ENCODE results near the gene ZNF79.
"Not testable (repeated sequence)": the region's sequence is repeated elsewhere in the genome, so short reads cannot be mapped to it uniquely, and the experiment has no call there.

Gene ZNF79

GRCh38 chr9:127458921-127459320 lies 34.7 kb downstream of the ZNF79 start:
- no peak for DNase-seq

DNA sequence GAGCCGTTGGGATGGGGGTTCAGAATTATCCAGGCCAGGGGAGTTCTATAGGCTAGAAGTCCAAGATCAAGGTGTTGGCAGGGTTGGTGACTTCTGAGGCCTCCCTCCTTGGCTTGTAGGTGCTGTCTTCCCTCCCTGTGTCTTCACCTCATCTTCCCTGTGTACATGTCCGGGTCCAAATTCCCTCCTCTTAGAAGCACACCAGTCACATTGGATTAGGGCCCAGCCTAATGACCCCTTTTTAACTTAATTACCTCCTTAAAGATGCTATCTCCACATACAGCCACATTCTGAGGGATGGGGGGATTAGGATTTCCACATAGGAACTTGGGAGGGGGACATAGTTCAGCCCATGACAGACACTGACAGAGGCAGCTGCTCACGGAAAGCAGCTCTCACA lies 39.2 kb downstream of the ZNF79 start:
- DNase-seq, result no peak

GRCh38 chr9:127463911-127464310 lies 39.7 kb downstream of the ZNF79 start:
- DNase-seq, result no peak

DNA sequence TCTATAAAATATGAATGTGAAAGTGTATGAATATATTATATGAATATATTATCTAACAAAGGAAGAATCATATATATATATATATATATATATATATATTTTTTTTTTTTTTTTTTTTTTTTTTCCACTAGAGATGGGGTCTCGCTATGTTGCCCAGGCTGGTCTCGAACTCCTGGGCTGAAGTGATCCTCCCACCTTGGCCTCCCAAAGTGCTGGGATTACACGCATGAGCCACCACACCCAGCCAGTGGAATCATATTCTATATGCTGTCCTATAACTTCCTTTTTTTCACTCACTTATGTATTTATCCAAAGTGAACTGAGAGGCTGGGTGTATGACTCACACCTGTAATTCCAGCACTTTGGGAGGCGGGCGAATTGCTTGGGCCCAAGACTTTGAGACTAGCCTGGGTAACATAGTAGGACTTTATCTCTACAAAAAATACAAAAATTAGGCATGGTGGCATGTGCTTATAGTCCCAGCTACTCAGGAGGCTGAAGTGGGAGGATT lies 42.3 kb downstream of the ZNF79 start:
- not testable (repeated sequence) for DNase-seq

- no peak for DNase-seq
These were observed 43.4 kb downstream of the ZNF79 start for GRCh38 chr9:127467621-127468020.

- no peak for DNase-seq
These were observed 46.5 kb downstream of the ZNF79 start for GRCh38 chr9:127470662-127471061.

- no peak for DNase-seq
These were observed 49.3 kb downstream of the ZNF79 start for GRCh38 chr9:127473501-127473900.

DNA sequence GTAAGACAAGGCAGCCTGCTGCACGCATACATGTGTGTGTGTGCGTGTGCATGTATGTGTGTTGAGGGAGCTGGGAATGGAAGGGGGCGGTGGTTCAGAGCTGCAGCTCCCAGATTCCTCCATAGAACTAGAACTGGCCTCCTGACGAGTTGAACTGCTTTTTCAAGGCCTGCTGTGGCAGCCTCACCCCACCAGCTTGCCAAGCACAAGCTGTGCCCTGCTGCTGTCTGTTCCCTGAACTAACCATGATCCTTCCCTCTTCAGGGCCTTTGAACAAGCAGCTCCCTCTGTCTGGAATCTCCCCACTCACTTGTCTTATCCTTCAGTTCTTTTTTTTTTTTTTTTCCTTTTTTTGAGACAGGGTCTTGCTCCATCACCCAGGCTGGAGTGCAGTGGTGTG lies 49.8 kb downstream of the ZNF79 start:
- no peak for DNase-seq

- no peak for DNase-seq
These were observed 50.4 kb downstream of the ZNF79 start for GRCh38 chr9:127474592-127474991.

DNA sequence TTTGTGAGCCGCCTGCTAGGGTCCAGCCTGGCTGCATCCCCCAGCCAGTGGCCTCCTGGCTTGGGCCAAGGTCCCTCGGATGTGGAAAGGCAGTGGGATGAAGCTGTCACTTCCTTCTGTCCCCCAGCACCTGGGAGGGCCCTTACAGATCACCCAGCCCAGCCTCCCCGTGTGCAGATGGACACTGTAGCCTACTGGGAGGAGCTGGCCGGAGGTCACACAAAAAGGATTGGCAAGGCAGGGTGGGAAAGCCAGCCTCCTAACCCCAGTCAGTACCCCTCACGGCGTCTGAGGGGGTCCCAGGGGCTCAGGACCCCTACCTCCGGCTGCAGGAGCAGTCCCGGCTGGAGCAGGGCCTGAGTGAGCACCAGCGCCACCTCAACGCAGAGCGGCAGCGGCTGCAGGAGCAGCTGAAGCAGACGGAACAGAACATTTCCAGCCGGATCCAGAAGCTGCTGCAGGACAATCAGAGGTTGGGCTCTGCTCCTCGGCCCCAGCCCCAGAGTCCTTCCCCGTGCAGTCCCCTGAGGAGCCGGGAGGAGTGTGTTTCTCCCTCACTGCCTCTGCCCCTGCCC lies 55.4 kb downstream of the ZNF79 start:
- no peak for DNase-seq

DNA sequence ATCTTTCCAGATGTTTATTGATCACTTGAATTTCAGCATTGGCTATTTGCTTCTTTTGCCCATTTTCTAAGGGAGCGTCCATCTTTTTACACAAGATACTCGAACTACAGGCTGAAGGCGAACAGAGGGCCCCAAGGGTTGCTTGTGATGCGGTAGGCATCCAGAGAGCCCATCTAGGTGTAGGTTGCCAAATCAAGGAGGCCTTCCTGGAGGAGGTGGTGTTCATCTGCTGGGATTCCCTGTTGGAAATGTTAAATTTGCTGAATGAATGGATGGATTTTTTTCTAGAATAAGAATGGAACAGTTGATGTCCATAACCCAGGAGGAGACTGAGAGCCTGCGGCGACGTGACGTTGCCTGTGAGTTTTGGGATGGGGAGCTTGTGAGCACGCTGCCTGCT lies 58.5 kb downstream of the ZNF79 start:
- no peak for DNase-seq

GRCh38 chr9:127485995-127486394 lies 61.8 kb downstream of the ZNF79 start:
- DNase-seq, result no peak

DNA sequence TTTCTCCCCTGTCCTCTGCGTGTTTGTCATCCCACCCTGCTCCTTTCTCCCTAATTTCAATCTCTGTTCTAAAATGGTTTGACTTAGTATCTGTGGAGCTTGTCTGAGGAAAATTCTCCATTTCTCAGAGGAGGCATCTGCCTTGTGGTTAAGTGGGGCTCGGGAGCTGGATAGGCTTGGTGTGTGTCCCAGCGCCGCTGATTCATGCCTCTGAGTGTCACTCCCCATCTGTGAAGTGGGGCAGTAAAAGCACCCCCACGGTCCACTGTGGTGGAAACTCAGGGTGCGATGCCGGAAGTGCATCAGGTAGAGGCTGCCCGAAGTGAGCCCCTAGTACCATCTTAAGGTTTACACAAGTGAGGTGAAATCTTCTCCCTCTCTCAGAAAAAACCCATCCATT lies 64.8 kb downstream of the ZNF79 start:
- DNase-seq, result no peak

- no peak for DNase-seq
These were observed 65.4 kb downstream of the ZNF79 start for GRCh38 chr9:127489471-127490115.

DNA sequence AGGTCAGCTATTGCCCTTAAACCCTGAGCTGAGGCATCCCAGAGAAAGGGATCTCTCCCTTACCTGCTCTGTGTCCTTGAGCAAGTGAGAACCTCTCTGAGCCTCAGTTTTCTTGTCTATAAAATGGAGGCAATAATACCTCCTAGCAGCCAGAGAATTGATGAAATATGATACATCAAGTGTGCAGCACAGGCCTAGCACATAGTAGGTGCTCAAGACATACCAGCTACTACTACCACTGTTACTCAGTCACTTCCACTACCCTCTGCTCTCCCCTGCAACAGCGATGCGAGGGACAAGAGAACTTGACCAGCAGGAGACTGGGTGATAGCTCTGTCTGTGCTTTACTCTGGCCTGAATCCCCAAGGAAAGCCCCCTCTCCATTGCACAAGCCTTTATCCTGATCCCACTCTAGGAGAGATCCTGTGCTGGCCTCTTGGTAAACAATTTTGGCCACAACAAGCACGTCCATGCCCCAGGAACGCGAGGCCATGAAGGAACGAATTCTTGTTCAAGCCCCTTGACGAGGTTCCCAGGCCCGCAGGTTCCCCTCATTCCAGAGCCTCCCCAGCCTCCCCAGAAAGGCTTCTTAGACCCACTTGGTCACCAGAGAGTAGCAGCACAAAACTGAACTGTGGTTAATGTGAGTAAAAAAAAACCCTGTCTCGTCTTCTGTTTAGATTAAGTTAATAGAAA lies 66.5 kb downstream of the ZNF79 start:
- DNase-seq, result no peak

DNA sequence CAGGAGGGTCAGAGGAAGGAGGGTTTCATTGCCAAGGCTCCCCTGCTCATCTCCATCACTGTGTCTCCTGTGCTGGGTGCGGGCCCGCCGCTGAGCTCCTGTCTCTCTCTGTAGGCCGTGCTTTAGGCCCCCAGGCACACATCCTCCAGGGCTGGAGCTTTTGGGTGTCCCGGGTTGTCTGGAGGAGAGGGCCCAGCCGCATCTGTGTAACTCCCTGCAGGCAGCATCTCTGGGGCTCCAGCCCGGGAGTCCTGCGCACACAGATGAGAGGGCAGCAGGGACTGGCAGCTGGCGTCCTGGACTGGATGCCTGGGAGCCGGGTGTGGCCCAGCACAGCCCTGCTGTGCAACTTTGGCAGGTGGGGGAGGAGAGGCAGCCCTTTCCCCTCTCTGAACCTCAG lies 67.3 kb downstream of the ZNF79 start:
- no peak for DNase-seq

DNA sequence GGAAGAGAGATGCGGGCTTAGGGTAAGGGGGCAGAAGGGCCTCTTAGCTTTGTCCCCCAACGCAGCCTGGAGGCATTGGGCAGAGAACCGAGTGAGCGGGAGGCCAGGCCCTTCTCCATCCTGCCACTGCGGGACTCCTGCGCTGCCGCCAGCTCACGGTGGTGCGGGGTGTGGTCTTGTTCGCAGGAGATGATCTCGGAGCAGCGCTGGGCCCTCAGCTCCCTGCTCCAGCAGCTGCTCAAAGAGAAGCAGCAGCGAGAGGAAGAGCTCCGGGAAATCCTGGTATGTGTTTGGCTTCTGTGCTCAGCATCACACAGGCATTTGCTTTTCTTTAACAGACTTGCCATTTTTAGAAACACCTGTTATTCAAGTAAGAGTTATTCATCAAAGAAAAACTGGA lies 68.4 kb downstream of the ZNF79 start:
- no peak for DNase-seq

DNA sequence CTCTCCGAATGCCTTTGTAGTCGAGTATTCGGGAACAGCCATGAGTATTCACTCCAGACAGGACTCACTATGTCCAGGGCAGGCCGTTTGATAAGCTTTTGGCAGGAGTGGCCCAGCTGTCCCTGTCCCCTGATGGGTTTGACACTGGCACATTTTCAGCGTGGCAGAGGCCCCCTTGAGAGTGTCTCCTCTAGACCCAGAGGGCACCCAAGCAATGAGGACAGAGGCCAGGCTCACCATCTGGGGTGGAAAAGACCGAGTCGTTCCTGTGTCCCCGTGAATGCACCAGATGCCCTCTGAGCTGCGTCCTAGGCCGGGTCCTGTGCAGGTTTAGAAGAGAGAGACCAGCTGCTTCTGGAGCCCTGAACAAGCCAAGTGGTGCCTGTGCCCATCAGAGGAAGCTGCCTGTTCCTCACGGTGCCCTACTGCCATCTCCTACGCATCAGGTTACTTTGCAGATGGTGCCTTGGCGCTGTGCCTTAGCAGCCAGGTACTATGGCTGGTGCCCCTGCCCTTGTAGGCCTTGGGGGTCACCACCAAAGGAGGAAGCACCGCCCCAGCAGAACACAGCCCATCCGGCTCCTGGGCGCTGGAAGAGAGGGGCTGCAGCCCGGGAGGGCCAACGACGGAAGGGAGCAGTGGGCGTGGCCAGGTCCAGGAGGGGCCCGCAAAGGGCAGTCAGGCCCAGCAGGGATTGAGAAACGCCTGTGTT lies 69.6 kb downstream of the ZNF79 start:
- no peak for DNase-seq

DNA sequence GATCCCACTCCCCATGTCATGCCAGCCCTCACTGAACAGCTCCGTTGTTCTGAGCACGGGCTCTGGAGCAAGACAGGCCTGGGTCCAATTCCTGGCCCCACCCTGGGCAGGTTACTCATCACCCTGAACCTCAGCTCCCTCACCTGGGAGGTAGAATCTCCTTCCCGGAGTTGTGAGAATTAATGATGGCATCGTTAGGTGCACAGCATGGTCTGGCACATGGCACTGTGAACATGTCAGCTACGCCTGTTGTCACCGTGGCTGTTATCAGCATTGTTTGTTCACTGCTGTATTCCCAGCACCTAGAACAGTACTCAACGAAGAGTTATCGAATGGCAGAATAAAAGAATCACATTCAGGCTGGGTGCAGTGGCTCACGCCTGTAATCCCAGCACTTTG lies 70.1 kb downstream of the ZNF79 start:
- DNase-seq, result no peak

Measured in NCI-H2081 (cell line).